Pancreas (tissue), 10 donors: Measurements from ENCODE around the gene ATRNL1. TPM values are rescaled to one million over a fixed set of nuclear protein-coding genes. Genes with fewer than 3 reads are reported as not detected.

Source experiments
- ATAC-seq, 4 donors: fragments of 200-7000 bp; cut with Tn5 transposase; one replicate each; pipeline versions ENCODE4 v1.8.0 to v1.9.1; 2020; ENCODE audit warnings: mild to moderate bottlenecking in 4 of 4, moderate library complexity in 4 of 4
- DNase-seq, 6 donors: peaks; one replicate each; pipeline ENCODE4 v3.0.0-alpha.2; 2020
- FAIRE-seq: peaks from 2 replicates; lab custom pipeline; 2012; peaks lifted over from hg19 to GRCh38; lab: Jason Lieb, UNC
- H3K27ac ChIP-seq, 4 donors: fragments of 200-600 bp; sonication (generic); 1 replicate in 3 of 4; 2 replicates in 1 of 4; pipeline versions ENCODE4 v1.5.0 to v1.8.0; 2020
- H3K27me3 ChIP-seq, 4 donors: fragments of 200-600 bp; one replicate each; pipeline ENCODE4 v1.8.0; 2021
- H3K36me3 ChIP-seq, 3 donors: fragments of 200-600 bp; sonication (generic) in 1 of 3; one replicate each; pipeline versions ENCODE4 v1.5.0 to v1.8.0; 2020 to 2021
- H3K4me1 ChIP-seq, 3 donors: fragments of 200-600 bp; one replicate each; pipeline ENCODE4 v1.8.0; 2021
- H3K4me3 ChIP-seq, 4 donors: fragments of 200-600 bp; sonication (generic) in 2 of 4; one replicate each; pipeline versions ENCODE4 v1.5.0 to v1.8.0; 2020 to 2021
- H3K9me3 ChIP-seq, 4 donors: fragments of 200-600 bp; one replicate each; pipeline ENCODE4 v1.8.0; 2021
- CTCF ChIP-seq, 4 donors: fragments of 200-600 bp; sonication (generic) in 3 of 4; IDR thresholded peaks; one replicate each; pipeline versions ENCODE4 v1.5.0 to v1.8.0; 2021; ENCODE audit warnings: antibody characterized with exemption in 4 of 4
- WGBS, 2 donors: extraction: QIAGEN DNeasy Blood & Tissue Kit; methylation state at CpG; one replicate each; pipeline ENCODE4 v1.1.7; 2013; 5-methylcytosine and 5-hydroxymethylcytosine counted together
- intact Hi-C, 3 donors: fragments of 100-400 bp; cut with DNase I; formaldehyde crosslinking; loops; one replicate each; pipeline versions ENCODE4 v1.11.1 to v1.14.2; 2022
- polyA plus RNA-seq, 2 donors: library from polyadenylated mRNA; stranded (reverse); fragments of 200-250 nt; gene quantifications; one replicate each; pipeline ENCODE4 v1.2.3, GENCODE V29; 2013
- total RNA-seq, 6 donors: library from RNA; stranded (reverse); fragmentation: NEBNext Ultra II Directional in 4 of 6; extraction: Animal tissue kit (Norgen Biotek cat#: 25700) in 4 of 6; gene quantifications; one replicate each; pipeline versions ENCODE4 v1.2.1 to v1.2.4, GENCODE V29; 2021 to 2023
- donor health status: healthy with polysubstance abuse.
- donor health status: DM: no; HTN: no; CAD: no; lungs with moderate emphysema.
- donor health status: DM: no; HTN: no; CAD: no.
- donor health status: control.
- donor health status: control.
- donor health status: Bipolar disorder and iron deficiency.
- donor health status: DM: yes; HTN: yes; CAD: no.
- donor health status: DM: no; HTN: no; CAD: no.
- donor health status: DM: no; HTN: no; CAD: no.
- donor health status: DM: yes; HTN: yes; CAD: no.

The ATRNL1 gene
- total and polyA plus RNA-seq, 8 donors, result 0.91 to 5.7 (median 3.9) TPM

GRCh38 chr10:115125505-115125904 lies 32.3 kb downstream of the ATRNL1 start:
- Histone ChIP-seq H3K9me3 (no peaks in the 10 kb centered on the region), H3K27me3 (no peaks in the 10 kb centered on the region), H3K27ac (no peak overlapping the region), H3K36me3 (no peaks in the 10 kb centered on the region), H3K4me1 (no peaks in the 10 kb centered on the region), H3K4me3 (no peak overlapping the region)
- ATAC-seq (no peak), FAIRE-seq (no peak), DNase-seq (no peak)
- 74 to 82% methylated on average over 4 of the region's 4 CpGs for whole genome bisulfite sequencing, 2 donors
- intact Hi-C loops, result no loop called here
- no peak for TF ChIP-seq CTCF (IDR thresholded peaks at IDR 0.05)

- H3K9me3 ChIP-seq, result no peaks in the 10 kb centered on the region
- FAIRE-seq (peak; percentile 97), DNase-seq (no peak), ATAC-seq (peak in 3 of 4 donors; percentile 47 to 64 (median 57))
- no peaks in the 10 kb centered on the region for H3K4me1 ChIP-seq
- peak; percentile 5 to 25 (median 6) for TF ChIP-seq CTCF (IDR thresholded peaks at IDR 0.05)
- H3K27me3 ChIP-seq, result no peaks in the 10 kb centered on the region
- intact Hi-C loops, result no loop called here
- H3K36me3 ChIP-seq, result no peaks in the 10 kb centered on the region
- no peak overlapping the region for H3K4me3 ChIP-seq
- H3K27ac ChIP-seq, result no peak overlapping the region
Measured at GRCh38 chr10:115129752-115130151, 36.6 kb downstream of the ATRNL1 start.

GRCh38 chr10:115136616-115137015 lies 43.5 kb downstream of the ATRNL1 start:
- intact Hi-C loops, result no loop called here
- Histone ChIP-seq H3K27me3 (no peaks in the 10 kb centered on the region), H3K4me1 (no peaks in the 10 kb centered on the region), H3K36me3 (no peaks in the 10 kb centered on the region), H3K9me3 (no peaks in the 10 kb centered on the region), H3K27ac (no peak overlapping the region), H3K4me3 (no peak overlapping the region)
- ATAC-seq, result no peak
- no peak for TF ChIP-seq CTCF (IDR thresholded peaks at IDR 0.05)
- no peak for DNase-seq
- FAIRE-seq, result no peak

GRCh38 chr10:115141254-115141653 lies 48.1 kb downstream of the ATRNL1 start:
- Histone ChIP-seq H3K27me3 (no peaks in the 10 kb centered on the region), H3K27ac (no peak overlapping the region), H3K9me3 (no peaks in the 10 kb centered on the region), H3K36me3 (no peaks in the 10 kb centered on the region), H3K4me1 (no peaks in the 10 kb centered on the region), H3K4me3 (no peak overlapping the region)
- ATAC-seq, result no peak
- intact Hi-C loops, result no loop called here
- peak in 1 of 4 donors; percentile 7 for TF ChIP-seq CTCF (IDR thresholded peaks at IDR 0.05)
- DNase-seq, result no peak
- peak; percentile 94 for FAIRE-seq

- no peak overlapping the region for H3K4me3 ChIP-seq
- peak; percentile 43 for FAIRE-seq
- TF ChIP-seq CTCF (IDR thresholded peaks at IDR 0.05), result no peak
- no peaks in the 10 kb centered on the region for H3K9me3 ChIP-seq
- no peak overlapping the region for H3K27ac ChIP-seq
- no peak for ATAC-seq
- WGBS, 2 donors, result 74 to 77% methylated on average over 2 of the region's 2 CpGs
- no peak for DNase-seq
- no peaks in the 10 kb centered on the region for H3K27me3 ChIP-seq
- intact Hi-C loops, result no loop called here
- no peaks in the 10 kb centered on the region for H3K36me3 ChIP-seq
- H3K4me1 ChIP-seq, result no peaks in the 10 kb centered on the region
Measured at GRCh38 chr10:115157357-115157756, 64.2 kb downstream of the ATRNL1 start.
